ENCODE results near the gene NGEF.

Gene NGEF

GRCh38 chr2:232896111-232896510 lies 116.9 kb downstream of the NGEF start:
- no peak for DNase-seq

- no peak for DNase-seq
Measured at GRCh38 chr2:232894746-232895145, 118.3 kb downstream of the NGEF start.

- no peak for DNase-seq
Measured at GRCh38 chr2:232894251-232894650, 118.8 kb downstream of the NGEF start.

- DNase-seq, result no peak
Measured at GRCh38 chr2:232893834-232894233, 119.2 kb downstream of the NGEF start.

GRCh38 chr2:232892843-232893242 lies 120.2 kb downstream of the NGEF start:
- DNase-seq, result no peak

GRCh38 chr2:232892221-232892620 lies 120.8 kb downstream of the NGEF start:
- DNase-seq, result no peak

- no peak for DNase-seq
Measured at GRCh38 chr2:232891621-232892071, 121.4 kb downstream of the NGEF start.

- no peak for DNase-seq
Measured at GRCh38 chr2:232890896-232891601, 122.0 kb downstream of the NGEF start.

GRCh38 chr2:232890536-232890895 lies 122.5 kb downstream of the NGEF start:
- DNase-seq, result no peak

- no peak for DNase-seq
Measured at GRCh38 chr2:232889876-232890401, 123.1 kb downstream of the NGEF start.

GRCh38 chr2:232888839-232889529 lies 124.1 kb downstream of the NGEF start:
- DNase-seq, result no peak

- no peak for DNase-seq
Measured at GRCh38 chr2:232888099-232888836, 124.8 kb downstream of the NGEF start.

GRCh38 chr2:232887171-232887850 lies 125.7 kb downstream of the NGEF start:
- DNase-seq, result no peak

- no peak for DNase-seq
Measured at GRCh38 chr2:232886632-232887031, 126.4 kb downstream of the NGEF start.

- DNase-seq, result no peak
Measured at GRCh38 chr2:232886176-232886575, 126.9 kb downstream of the NGEF start.

- no peak for DNase-seq
Measured at GRCh38 chr2:232885264-232885961, 127.6 kb downstream of the NGEF start.

GRCh38 chr2:232884549-232885263 lies 128.3 kb downstream of the NGEF start:
- no peak for DNase-seq

GRCh38 chr2:232884001-232884421 lies 129.0 kb downstream of the NGEF start:
- no peak for DNase-seq

- DNase-seq, result no peak
Measured at GRCh38 chr2:232883116-232883721, 129.8 kb downstream of the NGEF start.

GRCh38 chr2:232882505-232883115 lies 130.4 kb downstream of the NGEF start:
- no peak for DNase-seq

- DNase-seq, result no peak
Measured at GRCh38 chr2:232882085-232882484, 131.0 kb downstream of the NGEF start.

Data from activated CD4-positive, CD25-positive, alpha-beta regulatory T cell treated with anti-CD3 and anti-CD28 coated beads, Interleukin-2, amount 50 U/mL, for 72 hours (primary cell).